ENCODE results near the gene RIBC1.
A peak's percentile ranks its signal among the peaks of the same experiment; 100 is the strongest.
"Not testable (repeated sequence)": the region's sequence is repeated elsewhere in the genome, so short reads cannot be mapped to it uniquely, and the experiment has no call there.

Gene RIBC1

GRCh38 chrX:53435997-53436396, 13.3 kb downstream of the RIBC1 start:
- peak in 2 of 3 donors; percentile 12 to 27 for DNase-seq (ENCODE audit: low read depth in 3 of 3, low spot score in 1 of 3)

DNA sequence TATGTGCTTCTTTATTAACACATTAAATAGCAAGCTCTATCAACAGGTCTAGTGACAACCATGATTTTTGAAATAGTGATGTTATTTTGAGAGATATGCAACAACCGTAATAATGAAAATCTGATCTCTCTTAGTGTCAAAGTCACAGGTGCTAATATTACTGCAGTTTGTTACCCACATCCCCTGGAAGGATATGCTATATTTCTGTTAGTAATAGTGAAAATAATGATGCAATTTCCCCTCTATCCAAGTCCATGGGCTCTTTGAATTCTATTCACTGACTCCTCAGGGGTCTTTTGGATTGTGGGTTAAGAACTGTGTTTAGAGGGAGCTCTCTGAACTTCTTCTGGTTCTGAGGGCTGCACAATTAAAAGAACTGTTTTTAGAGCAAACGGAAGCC, 14.5 kb downstream of the RIBC1 start:
- DNase-seq (ENCODE audit: low read depth in 3 of 3, low spot score in 1 of 3), result no peak

- DNase-seq (ENCODE audit: low read depth in 3 of 3, low spot score in 1 of 3), result no peak
Measured at GRCh38 chrX:53438174-53438831, 15.6 kb downstream of the RIBC1 start.

DNA sequence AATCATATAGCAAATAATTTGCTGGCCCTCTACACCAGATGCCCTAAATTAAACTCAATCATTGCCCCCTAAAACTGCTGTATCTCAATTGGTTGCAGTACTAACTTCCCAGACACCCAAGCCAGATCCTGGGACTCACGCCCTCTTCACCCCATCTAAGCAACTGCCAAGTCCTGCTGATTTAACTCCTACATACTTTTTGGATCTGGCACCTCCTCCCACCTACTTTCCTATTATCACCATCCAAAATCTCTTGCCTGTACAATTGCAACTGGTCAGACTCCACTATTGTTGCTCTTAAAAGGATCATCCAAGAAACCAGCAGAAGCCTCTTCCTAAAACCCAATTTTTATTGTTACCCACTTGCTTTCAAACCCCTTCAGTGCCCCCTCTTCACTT, 16.2 kb downstream of the RIBC1 start:
- no peak for DNase-seq (ENCODE audit: low read depth in 3 of 3, low spot score in 1 of 3)

GRCh38 chrX:53440101-53440500, 17.4 kb downstream of the RIBC1 start:
- DNase-seq (ENCODE audit: low read depth in 3 of 3, low spot score in 1 of 3), result no peak

DNA sequence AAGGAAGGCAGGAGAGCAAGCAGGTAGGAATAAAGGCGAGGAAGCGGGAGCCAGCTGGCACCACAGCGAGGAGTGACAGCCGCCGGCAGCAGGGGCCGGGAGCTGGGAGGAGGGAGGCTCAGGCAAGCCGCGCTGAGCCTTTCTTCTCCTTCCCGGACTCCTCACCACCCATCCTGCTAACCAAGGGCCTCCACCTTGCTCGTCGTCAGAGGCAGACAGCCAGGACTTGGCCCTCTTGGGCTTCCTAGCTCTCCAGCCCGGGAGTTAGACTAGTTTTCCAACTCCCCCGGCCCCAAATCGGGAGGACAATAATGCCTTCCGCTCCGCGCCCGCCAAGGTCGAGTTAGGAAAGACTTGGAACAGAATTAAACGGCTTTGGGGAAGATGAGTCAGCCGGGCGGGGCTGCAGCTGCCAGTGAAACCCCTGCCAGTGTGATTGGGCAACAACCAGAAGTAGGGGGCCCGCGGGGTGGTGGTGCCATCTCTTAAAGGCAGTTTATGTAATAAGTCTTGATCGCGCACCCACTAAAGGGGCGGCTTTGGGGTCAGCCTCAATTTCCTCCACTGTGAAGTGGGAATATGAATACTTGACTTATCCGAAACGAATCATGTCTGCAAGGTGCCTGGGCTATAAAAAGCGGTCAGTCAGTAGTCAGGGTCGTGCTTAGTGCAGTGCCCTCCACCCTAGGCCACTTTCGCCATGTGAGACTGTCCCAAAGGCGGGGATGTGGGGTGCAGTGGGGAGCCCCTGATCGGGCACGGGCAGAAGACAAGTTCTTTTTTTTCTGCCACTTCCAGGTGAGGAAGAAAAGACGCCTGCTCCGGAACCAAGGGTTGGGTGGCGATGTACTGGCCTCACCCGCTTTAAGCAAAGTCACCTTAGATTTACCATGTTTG, 18.2 kb downstream of the RIBC1 start:
- DNase-seq (ENCODE audit: low read depth in 3 of 3, low spot score in 1 of 3), result peak in 1 of 3 donors; percentile 1

DNA sequence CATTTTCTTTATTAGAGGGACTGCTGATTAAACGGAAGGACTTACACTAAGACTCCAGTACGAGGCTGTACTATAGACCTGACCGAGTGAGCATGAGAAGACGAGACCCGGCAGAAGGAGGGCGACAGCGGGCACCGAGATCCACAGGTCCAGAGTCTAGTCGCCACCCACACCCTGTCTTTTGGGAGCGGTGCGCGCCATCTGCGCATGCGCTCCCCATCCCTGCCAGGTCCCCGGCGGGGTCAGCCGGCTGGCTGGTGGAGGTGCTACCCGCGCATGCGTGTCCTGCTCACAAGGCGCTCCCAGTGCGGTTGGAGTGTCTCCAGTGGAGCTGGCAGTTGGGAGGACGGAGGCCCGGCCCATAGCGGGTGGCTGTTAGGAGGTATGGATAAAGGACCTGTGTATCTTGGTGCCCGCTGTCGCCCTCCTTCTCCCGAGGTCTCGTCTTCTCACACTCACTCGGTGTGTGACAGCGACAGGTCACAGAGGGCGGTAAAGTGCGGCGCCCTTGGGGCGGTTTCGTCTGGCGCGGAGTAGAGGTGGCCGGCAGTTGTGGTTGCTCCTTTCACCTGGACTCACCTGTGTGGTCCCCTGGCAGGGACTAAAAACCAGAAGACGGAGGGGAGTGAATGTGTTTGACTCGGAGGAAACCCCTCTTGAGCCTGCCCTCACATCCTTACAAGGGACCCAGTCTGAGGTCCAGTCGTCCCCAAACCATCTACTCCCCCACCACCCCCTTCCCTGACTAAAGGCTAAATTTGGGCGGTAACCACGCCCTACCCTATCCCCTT, 19.1 kb downstream of the RIBC1 start:
- peak; percentile 42 to 59 (median 52) for DNase-seq (ENCODE audit: low read depth in 3 of 3, low spot score in 1 of 3)

DNA sequence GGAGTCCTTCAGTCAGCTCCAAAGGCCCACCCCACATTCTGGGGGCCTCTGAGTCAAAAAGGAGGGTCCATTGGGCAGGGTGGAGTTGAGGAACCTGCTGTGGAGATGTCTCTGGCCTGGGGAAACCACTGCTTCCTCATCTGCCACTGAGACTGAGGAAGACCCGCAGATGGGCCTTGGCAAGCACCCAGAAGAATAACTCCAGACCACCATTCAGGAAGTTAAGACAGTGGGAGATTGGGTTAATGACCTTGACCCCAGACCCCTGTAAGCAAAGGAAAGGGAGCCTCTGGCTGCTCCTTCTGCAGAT, 19.6 kb downstream of the RIBC1 start:
- DNase-seq (ENCODE audit: low read depth in 3 of 3, low spot score in 1 of 3), result no peak

GRCh38 chrX:53445977-53446376, 23.3 kb downstream of the RIBC1 start:
- DNase-seq (ENCODE audit: low read depth in 3 of 3, low spot score in 1 of 3), result peak in 1 of 3 donors; percentile 20

DNA sequence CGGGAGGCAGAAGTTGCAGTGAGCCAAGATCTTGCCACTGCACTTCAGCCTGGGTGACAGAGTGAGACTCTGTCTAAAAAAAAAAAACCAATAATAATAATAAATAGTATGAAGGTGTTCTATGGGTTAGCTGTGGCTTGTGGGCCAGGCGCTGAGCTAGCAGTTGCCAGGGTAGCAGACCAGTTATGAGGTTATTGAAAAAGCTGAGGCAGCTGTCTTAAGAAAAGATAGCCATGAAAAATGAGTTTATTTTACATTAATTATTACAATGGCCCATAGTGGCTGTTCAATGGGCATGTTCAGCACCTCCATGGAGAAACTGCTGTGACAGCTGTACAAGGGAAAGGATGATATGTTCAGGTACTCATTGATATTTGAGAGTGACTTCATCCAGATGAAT, 24.8 kb downstream of the RIBC1 start:
- DNase-seq (ENCODE audit: low read depth in 3 of 3, low spot score in 1 of 3), result no peak

- DNase-seq (ENCODE audit: low read depth in 3 of 3, low spot score in 1 of 3), result no peak
Measured at GRCh38 chrX:53449632-53450031, 27.0 kb downstream of the RIBC1 start.

DNA sequence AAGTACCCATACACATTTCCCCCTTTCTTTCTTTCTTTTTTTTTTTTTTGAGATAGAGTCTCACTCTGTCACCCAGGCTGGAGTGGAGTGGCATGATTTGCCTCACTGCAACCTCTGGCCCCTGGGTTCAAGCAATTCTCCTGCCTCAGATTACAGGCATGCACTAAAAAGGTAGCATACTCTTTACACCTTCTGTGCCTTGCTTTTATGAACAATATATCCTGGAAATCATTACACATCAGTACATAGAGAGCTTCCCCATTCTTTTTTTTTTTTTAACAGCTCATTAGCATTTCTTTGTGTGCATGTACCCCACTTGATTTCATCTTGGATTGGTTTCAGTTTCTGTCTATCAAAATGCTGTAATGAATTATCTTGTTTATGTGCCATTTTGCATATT, 30.1 kb downstream of the RIBC1 start:
- DNase-seq (ENCODE audit: low read depth in 3 of 3, low spot score in 1 of 3), result no peak

GRCh38 chrX:53456254-53456653, 33.6 kb downstream of the RIBC1 start:
- no peak for DNase-seq (ENCODE audit: low read depth in 3 of 3, low spot score in 1 of 3)

DNA sequence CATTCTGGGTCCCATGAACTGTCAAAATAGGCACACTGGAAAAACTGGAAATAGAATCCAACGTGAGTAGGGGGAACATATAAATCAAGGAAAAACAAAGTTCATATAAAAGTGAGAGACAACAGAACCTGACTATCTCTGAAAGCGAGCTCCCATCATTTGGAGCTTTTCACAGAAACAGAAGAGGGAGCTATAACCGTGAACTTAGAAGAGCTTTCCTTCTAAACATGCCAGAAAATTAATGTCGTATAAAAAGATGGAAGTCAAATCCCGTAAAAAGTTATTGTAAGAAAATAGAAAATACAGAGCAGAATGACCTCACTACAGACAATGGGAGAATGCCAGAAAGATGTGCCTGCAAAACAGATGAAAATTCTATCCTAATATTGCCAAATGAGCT, 35.4 kb downstream of the RIBC1 start:
- DNase-seq (ENCODE audit: low read depth in 3 of 3, low spot score in 1 of 3), result no peak

DNA sequence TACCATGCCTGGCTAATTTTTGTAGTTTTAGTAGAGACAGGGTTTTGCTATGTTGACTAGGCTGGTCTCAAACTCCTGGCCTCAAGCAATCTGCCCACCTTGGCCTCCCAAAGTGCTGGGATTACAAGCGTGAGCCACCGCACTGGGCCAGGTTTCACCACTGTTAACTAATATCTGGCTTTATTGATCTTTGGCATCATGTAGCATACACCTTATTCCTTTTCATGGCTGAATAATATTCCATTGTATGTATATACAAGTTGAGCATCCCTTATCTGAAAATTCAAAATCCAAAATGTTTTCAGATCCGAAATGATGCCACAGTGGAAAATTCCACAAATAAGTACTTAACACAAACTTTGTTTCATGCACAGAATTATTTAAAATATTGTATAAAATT, 46.0 kb downstream of the RIBC1 start:
- not testable (repeated sequence) for DNase-seq (ENCODE audit: low read depth in 3 of 3, low spot score in 1 of 3)

DNA sequence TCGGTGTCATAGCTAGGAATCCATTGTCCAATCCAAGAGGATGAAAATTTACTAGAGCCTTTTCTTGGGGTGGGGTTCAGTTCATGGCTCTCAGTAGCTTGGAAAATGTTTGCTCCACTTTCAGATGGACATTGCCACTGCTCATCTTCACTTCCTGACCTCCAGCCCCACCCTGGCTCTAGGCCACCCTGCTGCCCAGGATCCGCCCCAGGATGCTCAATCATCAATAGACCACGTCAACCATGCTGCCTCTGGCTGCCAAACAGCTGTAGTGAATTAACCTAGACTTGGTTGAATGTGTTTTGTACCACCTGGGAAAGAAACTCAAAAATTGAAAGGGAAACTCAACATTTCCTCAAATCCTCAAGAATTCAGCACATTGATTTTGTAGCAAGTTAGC, 48.7 kb downstream of the RIBC1 start:
- DNase-seq (ENCODE audit: low read depth in 3 of 3, low spot score in 1 of 3), result no peak

- no peak for DNase-seq (ENCODE audit: low read depth in 3 of 3, low spot score in 1 of 3)
Measured at GRCh38 chrX:53474707-53475106, 52.0 kb downstream of the RIBC1 start.

- no peak for DNase-seq (ENCODE audit: low read depth in 3 of 3, low spot score in 1 of 3)
Measured at GRCh38 chrX:53476371-53476770, 53.7 kb downstream of the RIBC1 start.

GRCh38 chrX:53479301-53479700, 56.6 kb downstream of the RIBC1 start:
- DNase-seq (ENCODE audit: low read depth in 3 of 3, low spot score in 1 of 3), result no peak

Data from stimulated activated CD4-positive, alpha-beta T cell treated with anti-CD3 and anti-CD28 coated beads, TNF-alpha, amount 100 ng/mL, for 1 hour (primary cell).